Measurements from ENCODE around the gene PIGK.

The PIGK gene

DNA sequence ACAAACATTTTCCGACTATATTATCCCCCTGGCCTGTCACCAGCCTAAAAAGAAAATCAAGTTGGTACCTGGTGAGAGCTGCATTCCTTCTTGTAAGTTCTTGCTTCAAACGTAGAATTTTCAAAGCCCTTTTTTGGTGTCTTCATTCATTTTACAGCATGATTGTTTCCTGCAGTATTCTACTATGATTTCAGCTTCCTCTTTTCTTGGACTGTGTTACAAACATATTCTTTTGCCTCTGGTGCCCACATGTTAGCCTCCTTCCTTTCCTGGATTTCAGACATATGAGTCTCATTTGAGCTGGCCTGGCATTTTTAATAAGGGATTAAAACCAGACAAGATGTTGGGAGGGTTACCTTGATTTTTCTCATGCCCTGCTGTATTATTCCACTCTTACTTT, 142.5 kb downstream of the PIGK start:
- DNase-seq (ENCODE audit: low spot score): no peak
- ChIA-PET CTCF (interaction anchor here (0.6 to 1.0 kb wide), 2 partner anchors 16 to 89 kb away, joined by 3 read pairs; no protein-coding TSS in a partner anchor), POLR2A (ENCODE audit: low non-redundant PET) (no interaction called here)
- H3K27ac ChIP-seq: no peak overlapping the region
- TF ChIP-seq, protein P1, sequence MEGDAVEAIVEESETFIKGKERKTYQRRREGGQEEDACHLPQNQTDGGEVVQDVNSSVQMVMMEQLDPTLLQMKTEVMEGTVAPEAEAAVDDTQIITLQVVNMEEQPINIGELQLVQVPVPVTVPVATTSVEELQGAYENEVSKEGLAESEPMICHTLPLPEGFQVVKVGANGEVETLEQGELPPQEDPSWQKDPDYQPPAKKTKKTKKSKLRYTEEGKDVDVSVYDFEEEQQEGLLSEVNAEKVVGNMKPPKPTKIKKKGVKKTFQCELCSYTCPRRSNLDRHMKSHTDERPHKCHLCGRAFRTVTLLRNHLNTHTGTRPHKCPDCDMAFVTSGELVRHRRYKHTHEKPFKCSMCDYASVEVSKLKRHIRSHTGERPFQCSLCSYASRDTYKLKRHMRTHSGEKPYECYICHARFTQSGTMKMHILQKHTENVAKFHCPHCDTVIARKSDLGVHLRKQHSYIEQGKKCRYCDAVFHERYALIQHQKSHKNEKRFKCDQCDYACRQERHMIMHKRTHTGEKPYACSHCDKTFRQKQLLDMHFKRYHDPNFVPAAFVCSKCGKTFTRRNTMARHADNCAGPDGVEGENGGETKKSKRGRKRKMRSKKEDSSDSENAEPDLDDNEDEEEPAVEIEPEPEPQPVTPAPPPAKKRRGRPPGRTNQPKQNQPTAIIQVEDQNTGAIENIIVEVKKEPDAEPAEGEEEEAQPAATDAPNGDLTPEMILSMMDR (conservative IDR thresholded peaks at IDR 0.05; ENCODE audit: low read depth): no peak

GRCh38 chr1:77068013-77068412, 151.2 kb downstream of the PIGK start:
- POLR2A ChIA-PET (ENCODE audit: low non-redundant PET): no interaction called here
- TF ChIP-seq, protein P1 (conservative IDR thresholded peaks at IDR 0.05; ENCODE audit: low read depth): no peak
- peak; percentile 72 for DNase-seq (ENCODE audit: low spot score)
- CTCF ChIA-PET: interaction anchor here (0.7 kb wide), 1 partner anchor 723 kb away, joined by 3 read pairs; no protein-coding TSS in a partner anchor
- H3K27ac ChIP-seq: no peak overlapping the region

DNA sequence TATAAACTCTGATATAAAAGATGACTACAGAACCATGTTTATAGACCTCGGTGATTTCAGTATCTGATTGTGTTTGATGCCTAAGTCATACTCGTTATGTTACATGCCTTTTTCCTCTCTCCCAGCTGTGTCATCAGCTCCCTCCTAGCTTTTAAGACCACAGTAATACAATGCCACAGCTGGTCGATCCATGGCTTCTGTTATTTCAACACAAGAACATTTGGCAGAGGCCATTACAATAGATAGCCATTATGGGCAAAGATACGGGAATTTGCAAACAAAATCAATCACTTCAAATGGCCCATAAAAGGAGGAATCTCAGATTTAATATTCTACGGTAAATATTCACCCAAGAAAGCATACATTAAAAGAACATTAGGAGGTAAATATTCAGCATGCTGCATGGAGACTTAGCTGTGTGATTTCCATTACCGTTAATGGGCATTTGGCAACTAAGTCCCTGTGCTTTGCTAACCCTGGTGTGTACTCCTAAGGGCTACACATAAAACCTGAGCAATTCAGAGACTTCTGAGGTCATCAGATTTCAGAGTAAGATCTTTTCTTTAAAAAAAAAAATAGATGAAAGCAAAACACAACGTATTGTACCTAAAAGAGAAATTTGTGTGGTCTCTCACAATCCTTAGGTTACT, 153.4 kb downstream of the PIGK start:
- DNase-seq (ENCODE audit: low spot score): no peak
- ChIA-PET POLR2A (ENCODE audit: low non-redundant PET) (no interaction called here), CTCF (no interaction called here)
- H3K27ac ChIP-seq: no peak overlapping the region
- TF ChIP-seq, protein P1 (conservative IDR thresholded peaks at IDR 0.05; ENCODE audit: low read depth): no peak

GRCh38 chr1:77064246-77064645, 155.0 kb downstream of the PIGK start:
- DNase-seq (ENCODE audit: low spot score): no peak
- CTCF ChIA-PET: interaction anchor here (0.6 kb wide), 1 partner anchor 948 kb away, joined by 4 read pairs; no protein-coding TSS in a partner anchor
- POLR2A ChIA-PET (ENCODE audit: low non-redundant PET): no interaction called here
- H3K27ac ChIP-seq: no peak overlapping the region
- TF ChIP-seq, protein P1 (conservative IDR thresholded peaks at IDR 0.05; ENCODE audit: low read depth): no peak

DNA sequence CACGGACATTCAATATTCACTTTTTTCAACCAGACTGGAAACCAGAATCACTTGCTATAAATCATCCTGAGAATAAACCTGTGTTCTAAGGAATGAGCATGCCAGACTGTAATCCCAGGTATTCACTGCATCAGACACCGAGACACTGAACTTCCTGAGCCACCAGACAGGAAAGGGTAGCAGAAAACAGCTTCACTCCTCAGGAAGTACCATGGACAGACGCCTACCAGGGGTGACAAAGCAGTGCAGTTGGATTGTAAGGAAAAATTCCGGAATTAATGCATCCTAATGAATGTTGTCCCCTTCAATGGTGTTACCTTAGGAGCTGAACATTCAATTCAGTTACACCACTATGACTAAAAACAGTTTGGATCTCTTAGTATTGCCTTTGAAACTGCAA, 156.1 kb downstream of the PIGK start:
- H3K27ac ChIP-seq: no peak overlapping the region
- ChIA-PET CTCF (no interaction called here), POLR2A (ENCODE audit: low non-redundant PET) (no interaction called here)
- TF ChIP-seq, protein P1 (conservative IDR thresholded peaks at IDR 0.05; ENCODE audit: low read depth): no peak
- no peak for DNase-seq (ENCODE audit: low spot score)

DNA sequence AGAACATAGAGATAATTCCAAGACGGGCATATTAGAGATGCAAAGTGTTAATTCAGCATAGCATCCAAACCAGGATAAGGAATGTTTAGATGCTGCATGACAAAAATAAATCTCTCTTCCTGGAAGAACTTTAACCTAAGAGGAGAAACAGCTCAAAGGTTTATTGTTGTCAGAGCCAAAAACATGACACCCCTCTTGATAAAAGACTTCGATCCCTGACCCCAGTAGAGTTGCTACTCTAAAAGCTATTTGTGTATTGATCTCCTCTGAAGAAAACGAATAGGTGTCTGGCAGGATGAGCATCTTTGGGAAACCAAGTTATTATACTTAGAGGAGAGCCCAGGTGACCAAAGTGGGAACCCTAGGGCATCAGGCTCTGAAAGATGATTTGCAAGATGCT, 158.1 kb downstream of the PIGK start:
- POLR2A ChIA-PET (ENCODE audit: low non-redundant PET): no interaction called here
- CTCF ChIA-PET: interaction anchor here (1.0 kb wide), 1 partner anchor 15 kb away, joined by 3 read pairs; no protein-coding TSS in a partner anchor
- DNase-seq (ENCODE audit: low spot score): no peak
- no peak overlapping the region for H3K27ac ChIP-seq
- TF ChIP-seq, protein P1 (conservative IDR thresholded peaks at IDR 0.05; ENCODE audit: low read depth): no peak
